ENCODE results near the gene CD300H.

Gene CD300H

GRCh38 chr17:74542166-74542565, 25.1 kb downstream of the CD300H start:
- no peaks in the 10 kb centered on the region for H3K9me3 ChIP-seq (ENCODE audit: insufficient read depth, low read depth, low read length)
- H3K27me3 ChIP-seq (ENCODE audit: insufficient read depth, low read length, poor library complexity, severe bottlenecking) = no peaks in the 10 kb centered on the region

GRCh38 chr17:74541176-74542111, 25.9 kb downstream of the CD300H start:
- Histone ChIP-seq H3K9me3 (ENCODE audit: insufficient read depth, low read depth, low read length) (no peaks in the 10 kb centered on the region), H3K4me1 (ENCODE audit: insufficient read depth, low read length, poor library complexity, severe bottlenecking) (peaks cover 10% of the 10 kb centered on the region), H3K27me3 (ENCODE audit: insufficient read depth, low read length, poor library complexity, severe bottlenecking) (no peaks in the 10 kb centered on the region), H3K9ac (ENCODE audit: low read depth, low read length, poor library complexity, severe bottlenecking) (no peak overlapping the region), H3K9me2 (replicated peaks; ENCODE audit: low read depth, low read length) (no peaks in the 10 kb centered on the region), H3F3A (ENCODE audit: low read depth) (no peaks in the 10 kb centered on the region), H3K79me2 (ENCODE audit: insufficient read depth, low read length) (no peaks in the 10 kb centered on the region), H2AFZ (ENCODE audit: low read length) (no peak overlapping the region), H3K36me3 (ENCODE audit: insufficient read depth, low read length) (no peaks in the 10 kb centered on the region), H3K4me3 (ENCODE audit: low read length, poor library complexity, severe bottlenecking) (no peak overlapping the region), H3K4me2 (ENCODE audit: low read depth, low read length, poor library complexity, severe bottlenecking) (no peak overlapping the region), H4K20me1 (ENCODE audit: insufficient read depth, low read length, poor library complexity, severe bottlenecking) (no peaks in the 10 kb centered on the region)
- TF ChIP-seq CTCF (conservative IDR thresholded peaks at IDR 0.05; ENCODE audit: low read length) = no peak
- TF ChIP-seq EZH2phosphoT487 (IDR thresholded peaks at IDR 0.05; ENCODE audit: borderline replicate concordance) = no peak

More at GRCh38 chr17:74542166-74542565, 25.1 kb downstream of the CD300H start:
- H2AFZ ChIP-seq (ENCODE audit: low read length) = no peak overlapping the region
- no peaks in the 10 kb centered on the region for H3K9me2 ChIP-seq (replicated peaks; ENCODE audit: low read depth, low read length)
- H3K9ac ChIP-seq (ENCODE audit: low read depth, low read length, poor library complexity, severe bottlenecking) = no peak overlapping the region
- H4K20me1 ChIP-seq (ENCODE audit: insufficient read depth, low read length, poor library complexity, severe bottlenecking) = no peaks in the 10 kb centered on the region
- no peaks in the 10 kb centered on the region for H3F3A ChIP-seq (ENCODE audit: low read depth)
- H3K4me1 ChIP-seq (ENCODE audit: insufficient read depth, low read length, poor library complexity, severe bottlenecking) = peaks cover 12% of the 10 kb centered on the region
- no peak overlapping the region for H3K4me3 ChIP-seq (ENCODE audit: low read length, poor library complexity, severe bottlenecking)
- H3K4me2 ChIP-seq (ENCODE audit: low read depth, low read length, poor library complexity, severe bottlenecking) = no peak overlapping the region
- TF ChIP-seq EZH2phosphoT487 (IDR thresholded peaks at IDR 0.05; ENCODE audit: borderline replicate concordance) (no peak), CTCF (conservative IDR thresholded peaks at IDR 0.05; ENCODE audit: low read length) (no peak)
- H3K79me2 ChIP-seq (ENCODE audit: insufficient read depth, low read length) = no peaks in the 10 kb centered on the region
- no peaks in the 10 kb centered on the region for H3K36me3 ChIP-seq (ENCODE audit: insufficient read depth, low read length)

GRCh38 chr17:74539281-74539820, 28.0 kb downstream of the CD300H start:
- Histone ChIP-seq H3K9ac (ENCODE audit: low read depth, low read length, poor library complexity, severe bottlenecking) (no peak overlapping the region), H3K27me3 (ENCODE audit: insufficient read depth, low read length, poor library complexity, severe bottlenecking) (no peaks in the 10 kb centered on the region), H3K4me1 (ENCODE audit: insufficient read depth, low read length, poor library complexity, severe bottlenecking) (no peaks in the 10 kb centered on the region), H3K79me2 (ENCODE audit: insufficient read depth, low read length) (no peaks in the 10 kb centered on the region), H3K9me3 (ENCODE audit: insufficient read depth, low read depth, low read length) (no peaks in the 10 kb centered on the region), H2AFZ (ENCODE audit: low read length) (no peak overlapping the region), H3K4me2 (ENCODE audit: low read depth, low read length, poor library complexity, severe bottlenecking) (no peak overlapping the region), H3K9me2 (replicated peaks; ENCODE audit: low read depth, low read length) (no peaks in the 10 kb centered on the region), H3K4me3 (ENCODE audit: low read length, poor library complexity, severe bottlenecking) (no peak overlapping the region), H3F3A (ENCODE audit: low read depth) (no peaks in the 10 kb centered on the region), H4K20me1 (ENCODE audit: insufficient read depth, low read length, poor library complexity, severe bottlenecking) (no peaks in the 10 kb centered on the region), H3K36me3 (ENCODE audit: insufficient read depth, low read length) (no peaks in the 10 kb centered on the region)
- TF ChIP-seq EZH2phosphoT487 (IDR thresholded peaks at IDR 0.05; ENCODE audit: borderline replicate concordance) = no peak
- no peak for TF ChIP-seq CTCF (conservative IDR thresholded peaks at IDR 0.05; ENCODE audit: low read length)

Measured in Loucy (cell line).